PC-3 (cell line): ENCODE measurements around the gene UPK2. TPM values are rescaled to one million over a fixed set of nuclear protein-coding genes. Genes with fewer than 3 reads are reported as not detected.

Experiments
- ATAC-seq: fragments of 200-7000 bp; cut with Tn5 transposase; 2 replicates; pipeline ENCODE4 v1.9.1; 2020; ENCODE audit warnings: mild to moderate bottlenecking, moderate library complexity
- BruUV-seq: library from RNA; stranded (reverse); fragments of 400-500 nt; replicated peaks from 2 replicates; lab custom pipeline; 2021; lab: Mats Ljungman, UMichigan
- CTCF ChIA-PET: fragments of 300-600 bp; sonication (Branson Sonifier 250); formaldehyde crosslinking; loops from one replicate; lab custom pipeline; 2022; ENCODE audit warnings: antibody characterized with exemption; lab: Charles Lee
- POLR2A ChIA-PET: fragments of 300-600 bp; sonication (Branson Sonifier 250); formaldehyde crosslinking; loops from one replicate; lab custom pipeline; 2022; ENCODE audit warnings: antibody characterized with exemption; ENCODE audit not compliant: unreplicated experiment; lab: Charles Lee
- DNase-seq: peaks from one replicate; pipeline ENCODE4 v3.0.0-alpha.2; 2015
- H2AFZ ChIP-seq: fragments of 300-600 bp; sonication (generic); 2 replicates; pipeline ENCODE4 v1.6.0; 2016; ENCODE audit warnings: antibody characterized with exemption, low read length
- H3F3A ChIP-seq: fragments of 300-600 bp; sonication (generic); one replicate; pipeline ENCODE4 v1.6.0; 2017; ENCODE audit warnings: antibody characterized with exemption, low read length, control low read depth, mild to moderate bottlenecking; ENCODE audit not compliant: unreplicated experiment
- H3K27ac ChIP-seq: fragments of 300-600 bp; sonication (generic); 2 replicates; pipeline ENCODE4 v1.5.1; 2016; ENCODE audit warnings: mild to moderate bottlenecking, low read length
- H3K27me3 ChIP-seq: fragments of 300-600 bp; sonication (generic); 2 replicates; pipeline ENCODE4 v1.6.1; 2016; ENCODE audit warnings: low read length, mixed read lengths
- H3K36me3 ChIP-seq: fragments of 300-600 bp; sonication (generic); 2 replicates; pipeline ENCODE4 v1.6.1; 2016; ENCODE audit warnings: low read depth, mixed run types, low read length, mixed read lengths
- H3K4me1 ChIP-seq: fragments of 300-600 bp; sonication (generic); 2 replicates; pipeline ENCODE4 v1.5.1; 2016; ENCODE audit warnings: low read length; ENCODE audit not compliant: insufficient read depth
- H3K4me2 ChIP-seq: fragments of 300-600 bp; sonication (generic); 2 replicates; pipeline ENCODE4 v1.6.0; 2016; ENCODE audit warnings: low read length
- H3K4me3 ChIP-seq: fragments of 300-600 bp; sonication (generic); 2 replicates; pipeline ENCODE4 v1.5.1; 2016; ENCODE audit warnings: mild to moderate bottlenecking, low read length, mixed read lengths
- H3K79me2 ChIP-seq: fragments of 300-600 bp; sonication (generic); 2 replicates; pipeline ENCODE4 v1.6.1; 2017; ENCODE audit warnings: low read length, mixed read lengths
- H3K9ac ChIP-seq: fragments of 300-600 bp; sonication (generic); 2 replicates; pipeline ENCODE4 v1.6.0; 2016; ENCODE audit warnings: mild to moderate bottlenecking, low read length
- H3K9me2 ChIP-seq: fragments of 300-600 bp; sonication (generic); replicated peaks from 2 replicates; pipeline ENCODE4 v1.6.1; 2016; ENCODE audit warnings: mixed run types, low read length, mixed read lengths
- H3K9me3 ChIP-seq: fragments of 300-600 bp; sonication (generic); 2 replicates; pipeline ENCODE4 v1.6.1; 2016; ENCODE audit warnings: low read length, mixed read lengths
- H4K20me1 ChIP-seq: fragments of 300-600 bp; sonication (generic); 2 replicates; pipeline ENCODE4 v1.6.1; 2016; ENCODE audit warnings: low read length, mixed read lengths
- EZH2 ChIP-seq: fragments of 300-600 bp; sonication (generic); IDR thresholded peaks from one replicate; pipeline ENCODE4 v1.6.1; 2017; ENCODE audit warnings: antibody characterized with exemption, mild to moderate bottlenecking, low read length; ENCODE audit not compliant: unreplicated experiment
- EZH2phosphoT487 ChIP-seq: fragments of 300-600 bp; sonication (generic); IDR thresholded peaks from 2 replicates; pipeline ENCODE4 v1.6.1; 2018; ENCODE audit warnings: mild to moderate bottlenecking, antibody characterized with exemption, low read length, borderline replicate concordance
- intact Hi-C: fragments of 100-400 bp; cut with micrococcal nuclease; formaldehyde crosslinking; loops from 2 replicates; pipeline ENCODE4 v1.9.0; 2023
- total RNA-seq: library from RNA; depleted of rRNA; stranded (reverse); fragments of >200 nt; gene quantifications from 2 replicates; pipeline ENCODE4 v1.2.3, GENCODE V29; 2014
- TF ChIP-seq, protein P1 (sequence below): fragments of 300-600 bp; sonication (generic); conservative IDR thresholded peaks from 2 replicates; pipeline ENCODE4 v1.5.1; 2017; ENCODE audit warnings: antibody characterized with exemption, low read depth, mild to moderate bottlenecking, low read length

Gene UPK2
- total RNA-seq, 1 experiment from 2014 or later, result 0.44 TPM

DNA sequence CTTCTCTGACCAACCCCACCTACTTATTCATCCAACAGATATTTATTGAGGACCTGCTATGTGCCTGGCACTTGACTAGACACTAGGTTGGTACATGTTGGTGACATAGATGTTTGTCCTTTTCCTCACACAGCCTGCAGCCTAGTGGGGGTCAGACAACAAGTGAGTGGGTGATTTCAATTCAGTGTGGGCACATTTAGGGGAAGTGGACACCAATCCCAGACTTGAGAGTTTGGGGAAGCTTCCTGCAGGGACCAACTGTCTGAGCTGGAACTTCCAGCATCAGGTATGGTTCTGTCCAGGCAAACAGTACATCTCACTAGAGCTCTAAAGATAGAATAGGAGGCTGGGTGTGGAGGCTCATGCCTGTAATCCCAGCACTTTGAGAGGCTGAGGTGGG, 24.5 kb upstream of the UPK2 start:
- TF ChIP-seq, protein P1, sequence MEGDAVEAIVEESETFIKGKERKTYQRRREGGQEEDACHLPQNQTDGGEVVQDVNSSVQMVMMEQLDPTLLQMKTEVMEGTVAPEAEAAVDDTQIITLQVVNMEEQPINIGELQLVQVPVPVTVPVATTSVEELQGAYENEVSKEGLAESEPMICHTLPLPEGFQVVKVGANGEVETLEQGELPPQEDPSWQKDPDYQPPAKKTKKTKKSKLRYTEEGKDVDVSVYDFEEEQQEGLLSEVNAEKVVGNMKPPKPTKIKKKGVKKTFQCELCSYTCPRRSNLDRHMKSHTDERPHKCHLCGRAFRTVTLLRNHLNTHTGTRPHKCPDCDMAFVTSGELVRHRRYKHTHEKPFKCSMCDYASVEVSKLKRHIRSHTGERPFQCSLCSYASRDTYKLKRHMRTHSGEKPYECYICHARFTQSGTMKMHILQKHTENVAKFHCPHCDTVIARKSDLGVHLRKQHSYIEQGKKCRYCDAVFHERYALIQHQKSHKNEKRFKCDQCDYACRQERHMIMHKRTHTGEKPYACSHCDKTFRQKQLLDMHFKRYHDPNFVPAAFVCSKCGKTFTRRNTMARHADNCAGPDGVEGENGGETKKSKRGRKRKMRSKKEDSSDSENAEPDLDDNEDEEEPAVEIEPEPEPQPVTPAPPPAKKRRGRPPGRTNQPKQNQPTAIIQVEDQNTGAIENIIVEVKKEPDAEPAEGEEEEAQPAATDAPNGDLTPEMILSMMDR, result no peak
- TF ChIP-seq EZH2phosphoT487 (no peak), EZH2 (no peak)
- Histone ChIP-seq H3K4me1 (peaks cover 41% of the 10 kb centered on the region), H3K27ac (no peak overlapping the region), H3K9me2 (no peaks in the 10 kb centered on the region), H3F3A (no peaks in the 10 kb centered on the region), H3K9ac (no peak overlapping the region), H3K27me3 (no peaks in the 10 kb centered on the region), H3K36me3 (no peaks in the 10 kb centered on the region), H3K4me3 (no peak overlapping the region), H3K9me3 (no peaks in the 10 kb centered on the region), H3K79me2 (peaks cover 10% of the 10 kb centered on the region), H3K4me2 (no peak overlapping the region), H4K20me1 (no peaks in the 10 kb centered on the region), H2AFZ (no peak overlapping the region)
- ChIA-PET CTCF (interaction anchor here (0.7 kb wide), 1 partner anchor 146 kb away, joined by 3 read pairs; no protein-coding TSS in a partner anchor), POLR2A (no interaction called here)
- ATAC-seq (no peak), DNase-seq (no peak)
- BruUV-seq, result no TSS peak
- intact Hi-C loops, result no loop called here

DNA sequence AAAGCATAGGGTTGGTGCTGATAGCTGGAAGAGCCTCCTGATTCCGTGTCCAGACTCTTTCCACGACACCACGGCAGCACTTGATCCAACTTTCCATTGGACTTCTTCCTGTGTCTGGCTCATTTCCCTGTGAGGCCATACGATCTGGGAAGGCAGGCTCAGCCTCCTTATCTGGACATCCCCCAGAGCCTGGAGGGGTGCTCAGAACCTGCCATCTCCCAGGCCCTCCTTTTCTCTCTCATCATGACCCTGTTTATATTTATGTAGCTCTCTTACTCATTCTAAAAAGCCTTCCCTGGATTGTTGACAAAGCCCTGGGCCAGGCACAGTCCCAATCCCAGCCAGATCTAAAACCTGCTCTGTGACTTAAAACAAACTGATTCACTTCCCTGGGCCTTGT, 22.6 kb upstream of the UPK2 start:
- H3K9ac ChIP-seq, result no peak overlapping the region
- BruUV-seq, result no TSS peak
- H3K4me2 ChIP-seq, result peak overlapping the region; percentile 10
- no peak overlapping the region for H2AFZ ChIP-seq
- POLR2A ChIA-PET, result no interaction called here
- H3K27ac ChIP-seq, result peak overlapping the region; percentile 9
- CTCF ChIA-PET, result interaction anchor here (0.5 kb wide), 2 partner anchors 24 to 98 kb away, joined by 3 to 5 read pairs; no protein-coding TSS in a partner anchor
- H3K9me2 ChIP-seq, result no peaks in the 10 kb centered on the region
- intact Hi-C loops, result no loop called here
- no peaks in the 10 kb centered on the region for H3F3A ChIP-seq
- peaks cover 32% of the 10 kb centered on the region for H3K4me1 ChIP-seq
- no peaks in the 10 kb centered on the region for H3K9me3 ChIP-seq
- peak; percentile 86 for DNase-seq
- TF ChIP-seq EZH2 (no peak), EZH2phosphoT487 (no peak)
- TF ChIP-seq, protein P1, result no peak
- no peaks in the 10 kb centered on the region for H3K27me3 ChIP-seq
- no peak overlapping the region for H3K4me3 ChIP-seq
- H3K79me2 ChIP-seq, result no peaks in the 10 kb centered on the region
- no peaks in the 10 kb centered on the region for H3K36me3 ChIP-seq
- H4K20me1 ChIP-seq, result no peaks in the 10 kb centered on the region
- peak; percentile 6; the same call in 1 of the 2 replicates for ATAC-seq

DNA sequence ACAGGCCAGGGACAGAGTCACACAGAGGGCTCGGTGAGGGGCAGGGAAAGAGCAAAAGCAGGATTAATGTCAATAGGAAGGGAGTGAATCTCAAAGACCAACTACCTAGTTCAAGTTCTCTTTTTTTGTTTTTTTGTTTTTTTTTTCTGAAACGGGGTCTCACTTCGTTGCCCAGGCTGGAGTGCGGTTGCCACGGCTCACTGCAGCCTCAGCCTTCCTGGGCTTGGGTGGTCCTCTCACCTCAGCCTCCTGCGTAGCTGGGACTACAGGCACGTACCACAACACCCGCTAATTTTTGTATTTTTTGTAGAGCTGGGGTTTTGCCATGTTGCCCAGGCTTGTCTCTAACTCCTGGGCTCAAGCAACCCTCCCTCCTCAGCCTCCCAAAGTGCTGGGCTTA, 20.7 kb upstream of the UPK2 start:
- H3K79me2 ChIP-seq, result no peaks in the 10 kb centered on the region
- H3K4me3 ChIP-seq, result no peak overlapping the region
- H4K20me1 ChIP-seq, result no peaks in the 10 kb centered on the region
- no peak for TF ChIP-seq EZH2phosphoT487
- TF ChIP-seq EZH2, result no peak
- TF ChIP-seq, protein P1, result no peak
- H3K36me3 ChIP-seq, result no peaks in the 10 kb centered on the region
- DNase-seq (no peak), ATAC-seq (no peak)
- no peaks in the 10 kb centered on the region for H3K9me3 ChIP-seq
- intact Hi-C loops, result no loop called here
- H3K27ac ChIP-seq, result no peak overlapping the region
- H3K9ac ChIP-seq, result no peak overlapping the region
- POLR2A ChIA-PET, result no interaction called here
- no TSS peak for BruUV-seq
- CTCF ChIA-PET, result interaction anchor here (0.8 kb wide), 1 partner anchor 9 kb away, joined by 4 read pairs; the partner anchor contains the start of gene BCL9L
- H3K4me2 ChIP-seq, result no peak overlapping the region
- H3K27me3 ChIP-seq, result no peaks in the 10 kb centered on the region
- peaks cover 34% of the 10 kb centered on the region for H3K4me1 ChIP-seq
- no peaks in the 10 kb centered on the region for H3F3A ChIP-seq
- H3K9me2 ChIP-seq, result no peaks in the 10 kb centered on the region
- H2AFZ ChIP-seq, result no peak overlapping the region
